IPS-20b (cell line): ENCODE results near the gene GNL1.
"Not testable (repeated sequence)": the region's sequence is repeated elsewhere in the genome, so short reads cannot be mapped to it uniquely, and the experiment has no call there.

Source experiments
- H3K27ac ChIP-seq: one replicate; pipeline ENCODE4 v1.5.1; 2013; ENCODE audit warnings: low read length
- H3K27me3 ChIP-seq: 2 replicates; pipeline ENCODE4 v1.6.1; 2013; ENCODE audit warnings: mild to moderate bottlenecking, low read length, inconsistent platforms; ENCODE audit not compliant: insufficient read depth
- H3K36me3 ChIP-seq: 2 replicates; pipeline ENCODE4 v1.6.1; 2013; ENCODE audit warnings: low read depth, mild to moderate bottlenecking, inconsistent platforms, low read length, moderate library complexity; ENCODE audit not compliant: insufficient read depth
- H3K4me1 ChIP-seq: 2 replicates; pipeline ENCODE4 v1.6.1; 2013; ENCODE audit warnings: mild to moderate bottlenecking, control low read depth, inconsistent platforms, low read length, moderate library complexity; ENCODE audit not compliant: insufficient read depth
- H3K4me3 ChIP-seq: 2 replicates; pipeline ENCODE4 v1.5.1; 2013; ENCODE audit warnings: mild to moderate bottlenecking, low read length, inconsistent platforms
- H3K9ac ChIP-seq: 2 replicates; pipeline ENCODE4 v1.6.1; 2013; ENCODE audit warnings: low read depth, mild to moderate bottlenecking, inconsistent platforms, low read length, moderate library complexity
- H3K9me3 ChIP-seq: 2 replicates; pipeline ENCODE4 v1.6.1; 2013; ENCODE audit warnings: mild to moderate bottlenecking, low read depth, low read length, inconsistent platforms; ENCODE audit not compliant: insufficient read depth

Gene GNL1

DNA sequence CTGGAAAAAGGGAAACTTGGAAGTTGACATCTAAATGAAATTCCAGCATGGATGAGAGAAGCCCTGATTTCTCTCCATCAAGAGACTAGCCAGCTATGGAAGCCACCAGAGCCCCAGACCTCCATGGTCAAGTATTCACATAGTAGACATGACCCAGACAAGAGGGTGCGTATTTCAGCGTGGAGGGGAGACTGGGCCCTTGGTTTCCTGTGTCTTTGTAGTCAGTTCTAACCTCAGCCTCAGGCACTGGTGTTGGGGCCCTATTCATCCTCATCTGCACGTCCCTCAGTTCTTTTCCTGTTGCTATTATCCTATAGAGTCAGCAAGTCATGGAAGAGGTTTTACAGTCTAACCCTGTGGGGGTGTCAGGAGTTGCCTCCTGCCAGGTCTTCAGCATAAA lies 12.5 kb downstream of the GNL1 start:
- Histone ChIP-seq H3K9ac (no peak overlapping the region), H3K27ac (no peak overlapping the region), H3K27me3 (no peaks in the 10 kb centered on the region), H3K36me3 (peaks cover 26% of the 10 kb centered on the region), H3K9me3 (no peaks in the 10 kb centered on the region), H3K4me3 (no peak overlapping the region), H3K4me1 (no peaks in the 10 kb centered on the region)

DNA sequence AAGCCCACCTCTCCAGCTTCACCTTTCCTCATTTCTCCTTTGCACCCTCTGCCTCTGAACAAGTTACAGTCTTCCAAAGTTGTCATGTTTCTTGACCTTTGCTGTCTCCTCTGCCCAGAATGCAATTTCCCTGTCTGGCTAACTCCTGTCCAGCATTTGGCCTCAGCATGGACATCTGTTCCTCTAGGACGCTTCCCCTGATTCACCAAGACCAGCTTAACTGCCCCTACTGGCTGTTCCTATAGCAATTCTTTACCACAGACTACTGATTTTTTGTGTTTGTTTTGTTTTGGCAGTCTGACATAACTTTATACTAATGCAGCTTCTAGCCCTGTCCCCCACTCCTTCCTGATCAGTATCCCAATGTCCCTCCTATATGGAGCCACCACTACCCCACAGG lies 13.4 kb downstream of the GNL1 start:
- H3K36me3 ChIP-seq, result peaks cover 17% of the 10 kb centered on the region
- no peak overlapping the region for H3K27ac ChIP-seq
- H3K4me3 ChIP-seq, result no peak overlapping the region
- no peaks in the 10 kb centered on the region for H3K4me1 ChIP-seq
- no peak overlapping the region for H3K9ac ChIP-seq
- no peaks in the 10 kb centered on the region for H3K27me3 ChIP-seq
- H3K9me3 ChIP-seq, result no peaks in the 10 kb centered on the region

DNA sequence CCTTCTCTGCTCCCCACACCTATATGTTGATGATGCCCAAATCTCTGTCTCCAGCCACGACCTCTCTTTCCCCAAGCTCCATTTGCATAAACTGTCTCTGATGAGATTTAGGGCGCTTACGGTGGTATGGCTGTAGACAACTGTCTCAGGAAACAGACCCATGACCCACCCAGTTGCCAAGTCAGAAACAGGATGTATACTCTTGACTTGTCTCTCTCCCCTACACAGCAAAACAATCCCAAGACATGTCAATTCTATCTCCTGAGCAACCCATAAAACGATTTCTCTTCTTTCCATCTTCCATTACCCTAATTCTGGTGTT lies 13.9 kb downstream of the GNL1 start:
- no peak overlapping the region for H3K27ac ChIP-seq
- H3K4me1 ChIP-seq, result no peaks in the 10 kb centered on the region

DNA sequence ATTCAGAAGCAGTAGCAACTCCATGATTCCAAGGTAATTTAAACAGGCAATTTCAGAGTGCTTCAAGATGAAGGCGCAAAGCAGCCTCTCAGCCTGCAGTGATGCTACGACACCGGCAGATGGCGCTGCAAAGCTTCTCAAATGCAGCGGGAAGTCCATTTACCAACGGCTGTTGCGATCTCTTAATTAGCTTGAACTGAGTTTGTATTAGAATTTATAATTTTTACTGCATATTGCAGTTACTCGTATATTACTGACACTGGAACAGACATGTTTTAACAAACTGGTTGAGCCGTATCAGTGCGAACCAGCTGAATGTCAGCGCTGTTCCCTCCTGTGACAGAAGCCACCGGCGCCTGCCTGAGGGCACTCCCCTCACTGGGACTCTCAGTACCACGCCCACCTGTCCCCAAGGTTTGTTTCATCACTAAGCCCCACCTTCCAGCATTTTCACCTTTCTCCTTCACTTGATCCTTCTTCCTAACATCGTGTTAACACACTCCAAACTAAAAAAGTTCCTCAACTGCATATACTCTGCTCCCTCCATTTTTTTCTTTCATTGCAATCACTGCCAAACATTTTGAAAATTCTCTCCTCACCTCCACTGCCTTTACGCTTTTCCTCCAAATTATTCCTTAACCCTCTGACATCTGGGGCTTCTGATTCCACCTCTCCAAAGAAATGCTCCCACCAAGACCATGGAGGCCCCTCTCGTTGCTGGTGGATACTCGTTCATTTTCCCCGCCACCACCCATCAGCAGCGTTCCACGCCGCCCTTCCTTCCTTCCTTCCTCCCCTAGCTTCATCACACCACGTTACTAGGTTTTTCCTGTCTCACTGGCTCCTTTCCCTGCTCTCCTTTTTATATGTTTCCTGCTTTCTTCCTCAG lies 14.5 kb downstream of the GNL1 start:
- Histone ChIP-seq H3K27me3 (no peaks in the 10 kb centered on the region), H3K4me1 (no peaks in the 10 kb centered on the region), H3K9me3 (no peaks in the 10 kb centered on the region), H3K36me3 (peaks cover 8% of the 10 kb centered on the region), H3K4me3 (peak overlapping the region; percentile 64), H3K9ac (no peak overlapping the region), H3K27ac (no peak overlapping the region)

More for the DNA sequence above, 13.9 kb downstream of the GNL1 start:
- H3K9me3 ChIP-seq, result no peaks in the 10 kb centered on the region
- H3K36me3 ChIP-seq, result peaks cover 14% of the 10 kb centered on the region
- H3K9ac ChIP-seq, result no peak overlapping the region
- H3K27me3 ChIP-seq, result no peaks in the 10 kb centered on the region
- H3K4me3 ChIP-seq, result no peak overlapping the region

DNA sequence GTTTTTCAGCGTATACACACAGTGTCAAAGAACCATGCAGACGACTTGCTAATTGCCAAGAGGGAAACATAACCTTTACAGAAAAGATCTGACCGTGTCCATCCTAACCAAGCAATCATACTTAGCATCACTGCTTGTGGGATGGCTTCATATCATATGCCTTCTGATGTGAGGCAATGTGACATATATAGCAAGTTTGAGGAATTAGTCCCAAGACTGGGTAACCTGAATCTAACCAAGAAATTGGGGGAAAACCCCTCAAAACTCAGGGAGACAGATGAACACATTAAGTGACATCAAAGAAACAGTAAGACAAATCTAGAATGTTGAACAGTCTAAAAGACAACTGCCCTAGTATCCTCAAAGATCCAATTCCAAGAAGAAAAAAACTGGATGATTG lies 18.4 kb downstream of the GNL1 start:
- Histone ChIP-seq H3K36me3 (no peaks in the 10 kb centered on the region), H3K9ac (no peak overlapping the region), H3K9me3 (no peaks in the 10 kb centered on the region), H3K27ac (no peak overlapping the region), H3K4me3 (no peak overlapping the region), H3K27me3 (no peaks in the 10 kb centered on the region), H3K4me1 (no peaks in the 10 kb centered on the region)

DNA sequence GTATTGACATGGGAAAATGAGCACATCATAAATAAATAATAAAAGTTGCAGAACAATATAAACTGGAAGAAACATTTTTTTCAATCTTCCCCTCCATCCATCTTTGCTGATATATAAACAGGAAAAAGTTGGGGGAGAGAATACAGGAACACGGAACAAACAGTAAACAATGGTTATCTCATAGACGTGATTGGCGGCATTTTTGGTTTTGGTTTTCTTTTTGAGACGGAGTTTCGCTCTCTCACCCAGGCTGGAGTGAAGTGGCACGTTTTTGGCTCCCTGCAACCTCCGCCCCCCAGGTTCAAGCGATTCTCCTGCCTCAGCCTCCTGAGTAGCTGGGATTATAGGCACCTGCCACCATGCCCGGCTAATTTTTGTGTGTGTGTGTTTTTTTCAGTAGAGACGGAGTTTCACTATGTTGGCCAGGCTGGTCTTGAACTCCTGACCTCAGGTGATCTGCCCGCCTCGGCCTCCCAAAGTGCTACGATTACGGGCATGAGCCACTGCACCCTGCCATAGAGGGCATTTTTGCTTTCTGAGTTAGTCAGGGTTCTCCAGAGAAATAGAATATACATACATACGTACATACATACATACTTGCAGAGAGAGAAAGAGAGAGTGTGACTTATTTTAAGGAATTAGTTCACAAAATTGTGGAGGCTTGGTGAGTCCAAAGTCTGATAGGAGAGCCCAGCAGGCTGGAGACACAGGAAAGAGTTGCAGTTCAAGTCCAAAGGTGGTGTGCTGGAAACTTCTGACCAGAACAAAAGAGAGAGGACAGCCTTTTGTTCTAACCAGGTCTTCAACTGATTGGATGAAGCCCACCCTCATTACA lies 22.6 kb downstream of the GNL1 start:
- Histone ChIP-seq H3K4me1 (no peaks in the 10 kb centered on the region), H3K4me3 (no peak overlapping the region), H3K27me3 (no peaks in the 10 kb centered on the region), H3K9me3 (no peaks in the 10 kb centered on the region), H3K36me3 (no peaks in the 10 kb centered on the region), H3K9ac (no peak overlapping the region), H3K27ac (no peak overlapping the region)

DNA sequence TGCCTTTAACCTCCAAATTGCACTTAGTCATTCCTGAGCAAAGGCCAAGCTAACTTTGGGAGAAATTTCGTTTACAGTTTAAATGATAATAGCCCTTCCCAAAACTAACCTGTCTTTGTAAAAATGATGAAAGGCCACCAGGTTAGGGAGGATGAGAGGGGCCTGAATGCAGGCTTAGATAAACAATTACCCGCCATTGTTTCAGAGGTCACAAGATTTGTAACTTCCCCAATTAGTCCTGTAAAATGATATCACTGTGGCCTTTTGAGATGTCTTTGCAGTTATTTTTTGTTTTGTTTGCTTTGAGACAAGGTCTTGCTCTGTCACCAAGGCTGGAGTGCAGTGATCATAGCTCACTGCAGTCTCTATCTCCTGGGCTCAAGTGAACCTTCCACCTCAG lies 26.3 kb downstream of the GNL1 start:
- H3K27ac ChIP-seq, result no peak overlapping the region
- H3K9ac ChIP-seq, result no peak overlapping the region
- no peaks in the 10 kb centered on the region for H3K27me3 ChIP-seq
- no peak overlapping the region for H3K4me3 ChIP-seq
- H3K36me3 ChIP-seq, result no peaks in the 10 kb centered on the region
- H3K9me3 ChIP-seq, result no peaks in the 10 kb centered on the region
- no peaks in the 10 kb centered on the region for H3K4me1 ChIP-seq

DNA sequence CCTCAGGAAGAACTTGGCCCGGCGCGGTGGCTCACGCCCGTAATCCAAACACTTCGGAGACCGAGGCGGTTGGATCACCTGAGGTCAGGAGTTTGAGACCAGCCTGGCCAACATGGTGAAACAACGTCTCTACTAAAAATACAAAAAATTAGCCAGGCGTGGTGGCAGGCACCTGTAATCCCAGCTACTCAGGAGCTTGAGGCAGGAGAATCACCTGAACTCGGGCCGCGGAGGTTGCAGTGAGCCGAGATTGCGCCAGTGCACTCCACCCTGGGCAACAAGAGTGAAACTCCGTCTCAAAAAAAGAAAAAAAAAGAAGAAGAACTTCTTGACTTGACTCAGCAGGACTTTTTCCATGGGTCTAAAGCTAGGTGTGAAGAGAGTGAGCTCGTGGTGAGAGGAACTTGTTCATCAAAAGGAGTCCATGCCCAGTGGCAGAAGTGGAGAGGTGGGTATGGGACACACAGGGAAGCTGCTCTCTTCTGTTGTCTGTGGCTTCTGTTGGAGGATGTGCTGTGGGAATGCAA lies 26.9 kb downstream of the GNL1 start:
- not testable (repeated sequence) for H3K27ac ChIP-seq, H3K27me3 ChIP-seq, H3K9ac ChIP-seq

DNA sequence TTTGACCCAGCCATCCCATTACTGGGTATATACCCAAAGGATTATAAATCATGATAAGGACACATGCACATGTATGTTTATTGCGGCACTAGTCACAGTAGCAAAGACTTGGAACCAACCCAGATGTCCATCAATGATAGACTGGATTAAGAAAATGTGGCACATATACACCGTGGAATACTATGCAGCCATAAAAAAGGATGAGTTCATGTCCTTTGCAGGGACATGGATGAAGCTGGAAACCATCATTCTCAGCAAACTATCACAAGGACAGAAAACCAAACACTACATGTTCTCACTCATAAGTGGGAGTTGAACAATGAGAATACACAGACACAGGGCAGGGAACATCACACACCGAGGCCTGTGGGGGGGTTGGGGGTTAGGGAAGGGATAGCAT lies 29.8 kb downstream of the GNL1 start:
- H3K4me3 ChIP-seq, H3K36me3 ChIP-seq, H3K27me3 ChIP-seq, H3K27ac ChIP-seq, H3K9ac ChIP-seq, H3K4me1 ChIP-seq, H3K9me3 ChIP-seq: not testable (repeated sequence)

More for the DNA sequence above, 26.9 kb downstream of the GNL1 start:
- H3K9me3 ChIP-seq, H3K4me3 ChIP-seq, H3K36me3 ChIP-seq, H3K4me1 ChIP-seq: not testable (repeated sequence)

DNA sequence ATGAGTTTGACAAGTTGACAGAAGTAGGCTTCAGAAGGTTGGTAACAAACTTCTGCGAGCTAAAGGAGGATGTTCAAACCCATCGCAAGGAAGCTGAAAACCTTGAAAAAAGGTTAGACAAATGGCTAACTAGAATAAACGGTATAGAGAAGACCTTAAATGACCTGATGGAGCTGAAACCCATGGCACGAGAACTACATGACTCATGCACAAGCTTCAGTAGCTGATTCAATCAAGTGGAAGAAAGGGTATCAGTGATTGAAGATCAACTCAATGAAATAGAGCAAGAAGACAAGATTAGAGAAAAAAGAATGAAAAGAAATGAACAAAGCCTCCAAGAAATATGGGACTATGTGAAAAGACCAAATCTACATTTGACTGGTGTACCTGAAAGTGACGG lies 34.3 kb downstream of the GNL1 start:
- not testable (repeated sequence) for H3K9ac ChIP-seq, H3K27me3 ChIP-seq, H3K9me3 ChIP-seq, H3K4me1 ChIP-seq, H3K27ac ChIP-seq, H3K36me3 ChIP-seq, H3K4me3 ChIP-seq

DNA sequence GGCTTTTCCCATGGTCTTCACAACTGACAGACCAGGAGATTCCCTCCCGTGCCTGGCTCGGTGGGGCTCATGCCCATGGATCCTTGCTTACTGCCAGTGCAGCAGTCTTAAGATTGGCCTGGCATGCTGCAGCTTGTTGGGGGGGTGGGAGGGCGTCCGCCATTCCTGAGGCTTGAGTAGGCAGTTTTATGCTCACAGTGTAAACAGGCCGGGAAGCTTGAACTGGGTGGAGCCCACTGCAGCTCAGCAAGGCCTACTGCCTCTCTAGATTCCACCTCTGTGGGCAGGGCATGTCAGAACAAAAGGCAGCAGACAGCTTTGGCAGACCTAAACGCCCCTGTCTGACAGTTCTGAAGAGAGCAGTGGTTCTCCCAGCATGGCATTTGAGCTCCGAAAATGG lies 35.2 kb downstream of the GNL1 start:
- H3K27me3 ChIP-seq, H3K9ac ChIP-seq, H3K27ac ChIP-seq, H3K9me3 ChIP-seq, H3K4me3 ChIP-seq, H3K4me1 ChIP-seq, H3K36me3 ChIP-seq: not testable (repeated sequence)

DNA sequence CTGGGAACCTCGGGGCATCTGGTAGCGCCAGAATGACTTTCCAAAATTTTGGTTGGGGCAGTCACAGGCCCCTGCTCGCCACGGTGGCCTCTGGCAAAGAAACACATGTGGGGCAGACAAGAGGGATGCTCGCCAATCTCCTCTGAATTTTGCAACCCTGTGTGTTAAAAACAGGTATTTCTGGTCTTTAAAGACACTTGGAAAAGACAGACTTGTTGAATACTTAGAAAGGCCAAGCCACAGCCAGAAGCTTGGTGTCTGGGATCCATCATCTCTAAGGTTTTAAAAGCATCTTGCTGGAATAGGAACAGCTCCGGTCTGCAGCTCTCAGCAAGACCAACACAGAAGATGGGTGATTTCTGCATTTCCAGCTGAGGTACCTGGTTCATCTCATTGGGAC lies 35.8 kb downstream of the GNL1 start:
- Histone ChIP-seq H3K9ac (no peak overlapping the region), H3K36me3 (no peaks in the 10 kb centered on the region), H3K4me1 (no peaks in the 10 kb centered on the region), H3K27ac (no peak overlapping the region), H3K27me3 (no peaks in the 10 kb centered on the region), H3K4me3 (no peak overlapping the region), H3K9me3 (no peaks in the 10 kb centered on the region)
